ENCODE measurements around the gene ABCA10.
"Not testable (repeated sequence)": the region's sequence is repeated elsewhere in the genome, so short reads cannot be mapped to it uniquely, and the experiment has no call there.

Gene ABCA10

DNA sequence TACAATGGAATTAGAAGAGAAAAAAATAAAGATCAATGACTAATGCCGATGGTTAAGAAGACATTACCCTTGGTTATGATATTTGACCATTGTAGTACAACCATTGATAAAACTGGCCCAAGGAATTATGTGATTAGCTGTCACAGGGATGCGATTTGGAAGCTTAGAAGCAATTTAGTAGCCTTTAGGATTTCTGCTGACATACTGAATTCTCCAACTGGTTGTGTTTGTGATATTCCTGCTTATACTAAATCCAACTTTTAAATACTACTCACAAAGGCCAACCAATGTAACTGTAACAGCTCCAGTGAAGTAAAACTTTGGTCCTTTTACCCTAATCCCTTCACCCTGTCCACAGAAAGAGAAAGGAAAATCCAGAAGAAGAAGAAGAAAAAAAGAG lies 55.5 kb downstream of the ABCA10 start:
- no peak for DNase-seq (ENCODE audit: extremely low read depth, low read depth)
- no peak overlapping the region for H3K4me3 ChIP-seq (replicated peaks; ENCODE audit: low read depth, low read length)
- TF ChIP-seq, protein P1, sequence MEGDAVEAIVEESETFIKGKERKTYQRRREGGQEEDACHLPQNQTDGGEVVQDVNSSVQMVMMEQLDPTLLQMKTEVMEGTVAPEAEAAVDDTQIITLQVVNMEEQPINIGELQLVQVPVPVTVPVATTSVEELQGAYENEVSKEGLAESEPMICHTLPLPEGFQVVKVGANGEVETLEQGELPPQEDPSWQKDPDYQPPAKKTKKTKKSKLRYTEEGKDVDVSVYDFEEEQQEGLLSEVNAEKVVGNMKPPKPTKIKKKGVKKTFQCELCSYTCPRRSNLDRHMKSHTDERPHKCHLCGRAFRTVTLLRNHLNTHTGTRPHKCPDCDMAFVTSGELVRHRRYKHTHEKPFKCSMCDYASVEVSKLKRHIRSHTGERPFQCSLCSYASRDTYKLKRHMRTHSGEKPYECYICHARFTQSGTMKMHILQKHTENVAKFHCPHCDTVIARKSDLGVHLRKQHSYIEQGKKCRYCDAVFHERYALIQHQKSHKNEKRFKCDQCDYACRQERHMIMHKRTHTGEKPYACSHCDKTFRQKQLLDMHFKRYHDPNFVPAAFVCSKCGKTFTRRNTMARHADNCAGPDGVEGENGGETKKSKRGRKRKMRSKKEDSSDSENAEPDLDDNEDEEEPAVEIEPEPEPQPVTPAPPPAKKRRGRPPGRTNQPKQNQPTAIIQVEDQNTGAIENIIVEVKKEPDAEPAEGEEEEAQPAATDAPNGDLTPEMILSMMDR (IDR thresholded peaks at IDR 0.05; ENCODE audit: low read depth, low read length, missing control alignments) = no peak

DNA sequence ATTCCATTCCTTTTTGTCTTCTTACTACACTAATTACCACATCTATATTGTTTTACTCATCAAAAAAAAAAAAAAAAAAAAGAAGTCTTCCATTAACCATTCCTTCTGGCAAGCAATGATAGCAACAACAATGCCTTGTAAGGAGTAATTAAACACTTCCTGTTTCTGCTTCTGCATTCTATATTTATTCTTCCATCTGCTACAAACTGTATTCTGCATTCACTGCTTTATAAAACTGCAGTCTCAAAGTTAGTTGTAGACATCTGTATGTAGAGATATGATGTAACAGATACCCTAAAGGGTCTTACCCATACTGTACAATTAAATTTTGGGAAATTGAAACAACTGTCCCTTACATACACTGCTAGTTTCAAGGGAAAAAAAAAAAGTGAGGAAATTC lies 58.2 kb downstream of the ABCA10 start:
- no peak for DNase-seq (ENCODE audit: extremely low read depth, low read depth)
- TF ChIP-seq, protein P1 (IDR thresholded peaks at IDR 0.05; ENCODE audit: low read depth, low read length, missing control alignments) = no peak
- no peak overlapping the region for H3K4me3 ChIP-seq (replicated peaks; ENCODE audit: low read depth, low read length)

DNA sequence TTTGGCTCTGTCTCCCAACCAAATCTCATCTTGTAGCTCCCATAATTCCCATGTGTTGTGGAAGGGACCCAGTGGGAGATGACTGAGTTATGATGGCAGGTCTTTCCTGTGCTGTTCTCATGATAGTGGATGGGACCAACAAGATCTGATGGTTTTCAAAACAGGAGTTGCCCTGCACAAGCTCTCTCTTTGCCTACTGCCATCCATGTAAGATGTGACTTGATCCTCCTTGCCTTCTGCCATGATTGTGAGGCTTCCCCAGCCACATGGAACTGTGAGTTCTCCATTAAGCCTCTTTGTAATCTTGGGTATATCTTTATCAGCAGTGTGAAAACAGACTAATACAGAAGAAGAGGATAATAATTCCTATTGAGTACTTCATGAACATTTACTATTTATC lies 60.0 kb downstream of the ABCA10 start:
- H3K4me3 ChIP-seq (replicated peaks; ENCODE audit: low read depth, low read length); DNase-seq (ENCODE audit: extremely low read depth, low read depth): not testable (repeated sequence)

DNA sequence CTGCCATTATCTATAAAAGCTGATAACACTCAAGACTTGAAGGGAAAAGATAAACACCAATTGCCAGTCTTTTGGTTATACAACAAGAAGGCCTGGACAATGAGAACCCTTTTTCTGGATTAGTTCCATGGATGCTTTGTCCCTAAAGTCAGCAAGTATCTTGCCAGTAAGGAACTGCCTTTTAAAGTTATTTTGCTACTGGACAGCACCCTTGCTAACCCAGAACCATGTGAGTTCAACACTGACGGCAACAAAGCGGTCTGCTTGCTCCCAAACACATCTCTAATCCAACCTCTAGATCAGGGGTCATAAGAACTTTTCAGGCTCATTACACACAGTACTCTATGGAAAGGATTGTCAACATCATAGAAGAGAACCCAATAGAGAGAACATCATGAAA lies 61.7 kb downstream of the ABCA10 start:
- TF ChIP-seq, protein P1 (IDR thresholded peaks at IDR 0.05; ENCODE audit: low read depth, low read length, missing control alignments) = no peak
- no peak for DNase-seq (ENCODE audit: extremely low read depth, low read depth)
- no peak overlapping the region for H3K4me3 ChIP-seq (replicated peaks; ENCODE audit: low read depth, low read length)

DNA sequence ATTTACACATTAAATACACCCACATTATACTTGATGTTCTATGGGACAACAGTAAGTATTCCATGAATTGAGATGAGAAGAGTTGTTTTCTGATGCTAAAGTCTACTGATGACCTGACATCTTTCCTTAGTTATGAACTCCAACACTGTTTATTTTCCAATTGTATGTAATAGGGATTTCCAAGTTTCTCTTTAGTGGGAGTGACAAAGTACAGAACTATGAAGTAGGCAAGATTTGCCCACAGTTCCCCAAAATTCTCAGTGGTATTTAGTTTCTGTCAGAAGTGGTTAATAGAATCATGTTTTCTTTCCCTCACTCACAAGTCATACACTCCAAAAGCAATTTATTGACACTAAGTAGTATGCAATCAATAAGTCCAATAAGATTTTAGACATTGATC lies 64.4 kb downstream of the ABCA10 start:
- H3K4me3 ChIP-seq (replicated peaks; ENCODE audit: low read depth, low read length) = no peak overlapping the region
- TF ChIP-seq, protein P1 (IDR thresholded peaks at IDR 0.05; ENCODE audit: low read depth, low read length, missing control alignments) = no peak
- no peak for DNase-seq (ENCODE audit: extremely low read depth, low read depth)

DNA sequence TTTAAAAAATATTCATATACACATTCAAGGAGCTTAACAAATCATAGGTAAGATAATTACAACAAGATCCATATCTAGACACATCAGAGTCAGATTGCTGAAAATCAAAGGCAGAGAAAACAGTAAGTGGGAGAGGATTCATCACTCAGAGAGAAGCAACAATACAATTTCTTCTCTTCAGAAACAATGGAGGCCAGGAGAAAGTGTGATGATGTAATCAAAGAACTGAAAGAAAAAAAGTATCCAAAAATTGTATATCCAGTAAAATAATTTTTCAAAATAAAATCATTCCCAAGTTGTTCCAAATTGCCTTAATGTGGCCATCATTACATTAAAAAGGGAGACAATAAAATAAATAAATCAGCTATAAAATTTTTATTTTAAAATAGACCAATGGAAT lies 69.2 kb downstream of the ABCA10 start:
- DNase-seq (ENCODE audit: extremely low read depth, low read depth) = no peak
- TF ChIP-seq, protein P1 (IDR thresholded peaks at IDR 0.05; ENCODE audit: low read depth, low read length, missing control alignments) = no peak
- no peak overlapping the region for H3K4me3 ChIP-seq (replicated peaks; ENCODE audit: low read depth, low read length)

DNA sequence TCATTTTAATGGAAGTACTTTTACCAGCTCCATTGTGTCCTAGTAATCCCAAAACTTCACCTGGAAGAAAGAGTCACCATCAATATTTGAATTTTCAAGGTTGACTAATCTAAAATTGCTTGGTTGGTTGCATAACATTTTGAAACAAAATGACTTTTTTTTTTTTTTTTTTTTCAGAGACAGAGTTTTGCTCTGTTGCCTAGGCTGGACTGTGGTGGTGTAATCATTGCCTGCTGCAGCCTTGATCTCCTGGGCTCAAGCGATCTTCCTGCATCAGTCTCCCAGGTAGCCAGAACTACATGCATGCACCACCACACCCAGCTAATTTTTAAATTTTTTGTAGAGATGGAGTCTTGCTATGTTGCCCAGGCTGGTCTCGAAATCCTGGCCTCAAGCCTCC lies 74.4 kb downstream of the ABCA10 start:
- no peak for DNase-seq (ENCODE audit: extremely low read depth, low read depth)
- no peak overlapping the region for H3K4me3 ChIP-seq (replicated peaks; ENCODE audit: low read depth, low read length)
- TF ChIP-seq, protein P1 (IDR thresholded peaks at IDR 0.05; ENCODE audit: low read depth, low read length, missing control alignments) = no peak

Measured in HFF-Myc (cell line).